ENCODE measurements around the gene STX19. TPM values are rescaled to one million over a fixed set of nuclear protein-coding genes. Genes with fewer than 3 reads are reported as not detected.
A peak's percentile ranks its signal among the peaks of the same experiment; 100 is the strongest.

STX19 gene
- total and polyA plus RNA-seq, 2 donors (not counting 1 experiment from before 2014, with no cell fraction given) = not detected

DNA sequence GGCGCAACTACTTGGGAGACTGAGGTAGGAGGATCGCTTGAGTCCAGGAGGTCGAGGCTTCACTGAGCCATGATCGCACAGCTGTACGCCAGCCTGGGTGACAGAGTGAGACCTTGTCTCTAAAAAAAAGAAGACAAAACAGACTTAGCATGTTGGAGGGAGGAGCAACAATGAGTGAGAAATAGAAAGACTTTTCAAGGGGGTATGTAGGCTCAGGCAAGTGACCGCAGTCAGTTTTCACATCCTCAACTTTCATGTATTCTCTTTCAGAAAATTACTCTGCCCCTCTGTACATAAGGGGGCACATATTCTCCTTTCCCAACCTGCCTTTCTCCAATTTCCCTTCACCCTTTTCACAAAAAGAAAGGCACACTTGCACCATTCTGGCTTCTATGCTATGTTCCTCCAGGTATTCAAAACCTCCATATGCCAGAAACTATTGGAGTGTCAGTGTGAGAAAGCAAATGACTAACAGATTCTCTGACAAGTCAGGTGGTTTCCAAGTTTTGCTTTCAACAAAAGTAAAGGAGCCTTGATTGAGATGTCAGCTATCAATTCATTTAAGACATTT is 42.0 kb upstream of the STX19 start:
- H3K79me2 ChIP-seq (ENCODE audit: control insufficient read depth, insufficient read depth, low read length) = no peaks in the 10 kb centered on the region
- no peak overlapping the region for H3K4me3 ChIP-seq (replicated peaks in 1 of 4; ENCODE audit: control extremely low read depth in 1 of 4, insufficient read depth in 1 of 4, low read depth in 3 of 4, low read length in 4 of 4)
- H3K4me1 ChIP-seq (ENCODE audit: control insufficient read depth, extremely low read depth, insufficient read depth, low read length) = no peaks in the 10 kb centered on the region
- no peaks in the 10 kb centered on the region for H4K20me1 ChIP-seq (ENCODE audit: control insufficient read depth, extremely low read depth, insufficient read depth, low read length)
- H3K36me3 ChIP-seq (ENCODE audit: control insufficient read depth, insufficient read depth, low read length) = no peaks in the 10 kb centered on the region
- H3K4me2 ChIP-seq (ENCODE audit: extremely low read depth, insufficient read depth, low read length) = no peak overlapping the region
- H3K27me3 ChIP-seq (ENCODE audit: control insufficient read depth, insufficient read depth, low read length) = no peaks in the 10 kb centered on the region
- H3K27ac ChIP-seq (ENCODE audit: insufficient read depth, low read length) = no peak overlapping the region
- no peak overlapping the region for H3K9ac ChIP-seq (ENCODE audit: insufficient read depth, low read length)
- H2AFZ ChIP-seq (ENCODE audit: low read length) = no peak overlapping the region
- no peak for DNase-seq (ENCODE audit: low read depth in 2 of 2)
- TF ChIP-seq EZH2 (IDR thresholded peaks at IDR 0.05; ENCODE audit: low read length, missing control alignments) (no peak), CTCF (conservative IDR thresholded peaks at IDR 0.05 in 1 of 2, IDR thresholded peaks at IDR 0.05 in 1 of 2; ENCODE audit: low read depth in 1 of 2, low read length in 2 of 2) (no peak)
- H3K9me3 ChIP-seq (ENCODE audit: control insufficient read depth, insufficient read depth, low read depth, low read length) = no peaks in the 10 kb centered on the region

- Histone ChIP-seq H4K20me1 (ENCODE audit: control insufficient read depth, extremely low read depth, insufficient read depth, low read length) (no peaks in the 10 kb centered on the region), H3K9ac (ENCODE audit: insufficient read depth, low read length) (no peak overlapping the region), H3K4me1 (ENCODE audit: control insufficient read depth, extremely low read depth, insufficient read depth, low read length) (no peaks in the 10 kb centered on the region), H3K79me2 (ENCODE audit: control insufficient read depth, insufficient read depth, low read length) (peaks cover 5% of the 10 kb centered on the region), H3K27me3 (ENCODE audit: control insufficient read depth, insufficient read depth, low read length) (no peaks in the 10 kb centered on the region), H3K4me2 (ENCODE audit: extremely low read depth, insufficient read depth, low read length) (peak overlapping the region; percentile 49), H3K27ac (ENCODE audit: insufficient read depth, low read length) (peak overlapping the region; percentile 16), H3K4me3 (replicated peaks in 1 of 4; ENCODE audit: control extremely low read depth in 1 of 4, insufficient read depth in 1 of 4, low read depth in 3 of 4, low read length in 4 of 4) (no peak overlapping the region), H3K36me3 (ENCODE audit: control insufficient read depth, insufficient read depth, low read length) (no peaks in the 10 kb centered on the region), H3K9me3 (ENCODE audit: control insufficient read depth, insufficient read depth, low read depth, low read length) (no peaks in the 10 kb centered on the region), H2AFZ (ENCODE audit: low read length) (peak overlapping the region; percentile 78)
- TF ChIP-seq CTCF (conservative IDR thresholded peaks at IDR 0.05 in 1 of 2, IDR thresholded peaks at IDR 0.05 in 1 of 2; ENCODE audit: low read depth in 1 of 2, low read length in 2 of 2) = peak in 1 of 2 donors; percentile 37
- TF ChIP-seq EZH2 (IDR thresholded peaks at IDR 0.05; ENCODE audit: low read length, missing control alignments) = no peak
- DNase-seq (ENCODE audit: low read depth in 2 of 2) = peak; percentile 17 to 57
Observed at GRCh38 chr3:94069194-94069813, 40.9 kb upstream of the STX19 start.

- TF ChIP-seq EZH2 (IDR thresholded peaks at IDR 0.05; ENCODE audit: low read length, missing control alignments) (no peak), CTCF (conservative IDR thresholded peaks at IDR 0.05 in 1 of 2, IDR thresholded peaks at IDR 0.05 in 1 of 2; ENCODE audit: low read depth in 1 of 2, low read length in 2 of 2) (no peak)
- Histone ChIP-seq H3K9ac (ENCODE audit: insufficient read depth, low read length) (no peak overlapping the region), H4K20me1 (ENCODE audit: control insufficient read depth, extremely low read depth, insufficient read depth, low read length) (no peaks in the 10 kb centered on the region), H3K79me2 (ENCODE audit: control insufficient read depth, insufficient read depth, low read length) (peaks cover 15% of the 10 kb centered on the region), H3K27ac (ENCODE audit: insufficient read depth, low read length) (no peak overlapping the region), H3K27me3 (ENCODE audit: control insufficient read depth, insufficient read depth, low read length) (no peaks in the 10 kb centered on the region), H3K9me3 (ENCODE audit: control insufficient read depth, insufficient read depth, low read depth, low read length) (no peaks in the 10 kb centered on the region), H3K4me3 (replicated peaks in 1 of 4; ENCODE audit: control extremely low read depth in 1 of 4, insufficient read depth in 1 of 4, low read depth in 3 of 4, low read length in 4 of 4) (no peak overlapping the region), H3K4me2 (ENCODE audit: extremely low read depth, insufficient read depth, low read length) (no peak overlapping the region), H3K4me1 (ENCODE audit: control insufficient read depth, extremely low read depth, insufficient read depth, low read length) (no peaks in the 10 kb centered on the region), H3K36me3 (ENCODE audit: control insufficient read depth, insufficient read depth, low read length) (no peaks in the 10 kb centered on the region), H2AFZ (ENCODE audit: low read length) (no peak overlapping the region)
- no peak for DNase-seq (ENCODE audit: low read depth in 2 of 2)
Observed at GRCh38 chr3:94066506-94067500, 38.4 kb upstream of the STX19 start.

Measured in fibroblast of lung (primary cell).